Adipose tissue (tissue), 3 donors: ENCODE results near the gene ACAN. TPM values are rescaled to one million over a fixed set of nuclear protein-coding genes. Genes with fewer than 3 reads are reported as not detected.

Experiments
- polyA plus RNA-seq, 3 donors: library from polyadenylated mRNA; stranded (reverse); fragments of 200-250 nt; gene quantifications; one replicate each; pipeline ENCODE4 v1.2.3, GENCODE V29; 2013
- donor health status: healthy with polysubstance abuse.
- donor health status: Bipolar disorder and iron deficiency.
- donor health status: healthy.

Gene ACAN
- polyA plus RNA-seq, 3 donors = 0.02 to 0.11 (median 0.06) TPM

Other genes starting within 250 kb of the ACAN start
- 10 to 100 TPM in 2 of 3 donors, 1 to 10 TPM in 1; 6.7 to 15.9 (median 11.4) TPM for gene AEN, start 182.1 kb upstream of the ACAN start, polyA plus RNA-seq
- 10 to 100 TPM in 2 of 3 donors, 1 to 10 TPM in 1; 8.3 to 22.4 (median 16.2) TPM for gene ISG20, start 164.4 kb upstream of the ACAN start, polyA plus RNA-seq
- gene HAPLN3, start 92.1 kb downstream of the ACAN start, polyA plus RNA-seq = 10 to 100 TPM in 1 of 3 donors, 1 to 10 TPM in 2; 2.8 to 16.3 (median 9.8) TPM
- gene MFGE8, start 109.9 kb downstream of the ACAN start, polyA plus RNA-seq = 100 to 1,000 TPM in 2 of 3 donors, 10 to 100 TPM in 1; 50.5 to 348 (median 303) TPM